T-helper 1 cell treated with Interleukin-12 subunit alpha and Interleukin-12 subunit beta and Interleukin-4 antibody, amounts not matched to agents 30 μg/mL and 1 μg/mL, for 36 hours (primary cell): Measurements from ENCODE around the gene TSPAN31.
A peak's percentile ranks its signal among the peaks of the same experiment; 100 is the strongest.
"Not testable (repeated sequence)": the region's sequence is repeated elsewhere in the genome, so short reads cannot be mapped to it uniquely, and the experiment has no call there.

Experiments
- H3K27ac Mint-ChIP-seq: one replicate; pipeline ENCODE4 v1.8.0; 2021; ENCODE audit warnings: mild to moderate bottlenecking, mixed read lengths
- H3K27me3 Mint-ChIP-seq: one replicate; pipeline ENCODE4 v1.8.0; 2021; ENCODE audit warnings: low read depth, mixed read lengths
- H3K36me3 Mint-ChIP-seq: one replicate; pipeline ENCODE4 v1.8.0; 2021; ENCODE audit warnings: low read depth, mixed read lengths
- H3K4me1 Mint-ChIP-seq: one replicate; pipeline ENCODE4 v1.8.0; 2021; ENCODE audit warnings: low read depth, mixed read lengths
- H3K4me3 Mint-ChIP-seq: one replicate; pipeline ENCODE4 v1.8.0; 2021; ENCODE audit warnings: mild to moderate bottlenecking, moderate library complexity, mixed read lengths
- H3K9me3 Mint-ChIP-seq: one replicate; pipeline ENCODE4 v1.8.0; 2021; ENCODE audit warnings: mixed read lengths

The TSPAN31 gene

DNA sequence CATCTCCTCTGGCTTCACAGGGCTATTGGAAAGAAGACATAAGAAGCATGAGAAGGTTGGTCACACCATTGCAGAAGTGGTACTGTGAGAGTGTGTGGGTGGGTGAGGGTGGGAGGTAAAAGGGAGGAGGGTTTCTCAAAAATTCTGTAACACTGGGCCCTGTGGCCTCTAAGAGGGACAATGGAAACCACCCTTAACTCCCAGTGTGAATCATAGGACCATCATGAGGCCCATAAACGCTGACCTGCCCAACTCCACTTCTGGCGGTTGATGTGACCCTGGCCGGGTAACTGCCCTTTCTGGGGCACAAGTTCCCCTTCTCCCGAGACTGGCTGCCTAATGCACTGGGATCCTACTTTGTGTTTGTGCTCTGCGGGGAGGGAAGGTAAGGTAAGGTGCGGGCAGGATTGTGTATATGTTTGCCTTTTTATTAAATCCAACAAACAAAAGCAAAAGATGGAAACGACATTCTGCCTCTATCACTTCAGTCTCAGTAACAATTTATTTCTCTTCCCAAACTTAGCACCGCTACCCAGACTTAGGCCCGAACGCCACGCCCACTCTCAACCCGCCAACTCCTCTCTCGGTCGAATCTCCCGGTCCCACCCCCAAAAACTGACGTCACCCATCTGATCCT, 26.5 kb downstream of the TSPAN31 start:
- no peaks in the 10 kb centered on the region for H3K9me3 Mint-ChIP-seq
- H3K4me1 Mint-ChIP-seq, result peaks cover 27% of the 10 kb centered on the region
- H3K4me3 Mint-ChIP-seq, result peak overlapping the region; percentile 96
- peaks cover 5% of the 10 kb centered on the region for H3K27me3 Mint-ChIP-seq
- H3K36me3 Mint-ChIP-seq, result peaks cover 12% of the 10 kb centered on the region
- peak overlapping the region; percentile 98 for H3K27ac Mint-ChIP-seq

DNA sequence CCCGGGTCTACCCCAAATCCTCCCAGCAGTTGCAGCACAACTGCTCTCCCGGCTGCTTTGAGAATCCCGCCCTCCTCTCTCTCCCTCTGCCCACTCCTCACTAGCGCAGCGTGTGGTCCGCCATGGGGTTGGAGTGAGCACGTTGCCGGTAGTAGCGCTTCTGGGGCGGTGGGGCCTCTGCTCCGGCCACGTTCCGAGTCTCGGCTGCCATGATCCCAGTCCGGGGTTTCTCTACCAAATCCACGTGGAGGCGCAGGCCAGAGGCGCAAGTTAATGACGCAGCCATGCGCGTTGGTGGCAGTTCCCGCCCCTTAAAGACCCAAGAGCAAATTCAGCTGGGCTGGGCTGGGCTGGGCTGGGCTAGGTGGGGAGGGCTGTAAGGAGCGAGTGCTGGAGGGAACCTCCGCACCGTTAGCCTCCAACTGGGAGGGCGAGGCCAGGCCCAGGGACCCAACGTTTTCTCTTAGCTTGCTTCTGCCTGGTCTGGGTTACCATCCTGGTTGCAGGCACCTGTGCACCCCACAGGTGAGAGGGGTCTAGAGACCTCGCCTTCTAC, 27.1 kb downstream of the TSPAN31 start, which contains the start of gene METTL1:
TSS of gene METTL1 (minus strand) at position 233 of the 556 bp plus-strand sequence. CDS start at position 211, 22 bp downstream.
- Mint-ChIP-seq H3K27ac (peak within 1 kb of the TSS; percentile 98), H3K4me1 (peaks cover 22% of the 10 kb centered on the region), H3K36me3 (peaks cover 12% of the 10 kb centered on the region), H3K9me3 (no peaks in the 10 kb centered on the region), H3K27me3 (no peaks in the 10 kb centered on the region), H3K4me3 (peak within 1 kb of the TSS; percentile 96)

DNA sequence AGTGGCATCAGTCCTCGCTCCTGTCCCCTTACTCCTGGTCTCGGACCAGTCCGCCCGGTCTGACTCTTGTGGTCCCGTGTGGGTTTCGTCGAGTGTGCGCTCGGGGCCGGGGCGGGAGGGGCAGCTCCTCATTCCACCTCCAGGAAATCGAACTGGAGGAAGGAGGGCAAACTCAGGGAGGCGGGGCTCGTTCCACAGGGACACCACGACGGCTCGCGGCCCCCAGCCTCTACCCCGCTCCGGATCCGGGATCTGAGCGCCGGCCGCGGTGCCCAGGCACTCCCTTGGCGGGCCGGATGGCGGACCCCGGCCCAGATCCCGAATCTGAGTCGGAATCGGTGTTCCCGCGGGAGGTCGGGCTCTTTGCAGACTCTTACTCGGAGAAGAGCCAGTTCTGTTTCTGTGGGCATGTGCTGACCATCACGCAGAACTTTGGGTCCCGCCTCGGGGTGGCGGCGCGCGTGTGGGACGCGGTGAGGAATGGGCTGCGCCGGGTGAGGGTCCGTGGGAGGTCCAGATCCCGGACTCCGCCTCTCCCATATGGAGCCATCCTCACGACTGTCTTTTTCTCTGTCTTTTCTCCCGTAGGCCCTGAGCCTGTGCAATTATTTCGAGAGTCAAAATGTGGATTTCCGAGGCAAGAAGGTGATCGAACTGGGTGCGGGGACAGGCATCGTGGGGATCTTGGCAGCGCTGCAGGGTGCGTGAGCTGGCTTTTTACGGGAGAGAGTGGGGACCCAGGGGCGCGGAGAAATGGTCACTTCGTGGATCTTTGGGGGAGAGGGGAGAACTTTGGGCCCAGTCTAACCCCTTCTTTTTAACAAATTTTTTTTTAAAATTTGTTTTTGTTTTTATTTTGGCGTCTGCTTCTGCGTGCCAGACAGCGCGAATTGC, 27.8 kb downstream of the TSPAN31 start, which contains the start of gene EEF1AKMT3:
TSS of gene EEF1AKMT3 (plus strand) at position 186 of the 894 bp plus-strand sequence. CDS start at position 297, 111 bp downstream.
- Mint-ChIP-seq H3K36me3 (peaks cover 12% of the 10 kb centered on the region), H3K4me3 (peak within 1 kb of the TSS; percentile 96), H3K27ac (peak within 1 kb of the TSS; percentile 98), H3K9me3 (no peaks in the 10 kb centered on the region), H3K27me3 (no peaks in the 10 kb centered on the region), H3K4me1 (peaks cover 22% of the 10 kb centered on the region)

DNA sequence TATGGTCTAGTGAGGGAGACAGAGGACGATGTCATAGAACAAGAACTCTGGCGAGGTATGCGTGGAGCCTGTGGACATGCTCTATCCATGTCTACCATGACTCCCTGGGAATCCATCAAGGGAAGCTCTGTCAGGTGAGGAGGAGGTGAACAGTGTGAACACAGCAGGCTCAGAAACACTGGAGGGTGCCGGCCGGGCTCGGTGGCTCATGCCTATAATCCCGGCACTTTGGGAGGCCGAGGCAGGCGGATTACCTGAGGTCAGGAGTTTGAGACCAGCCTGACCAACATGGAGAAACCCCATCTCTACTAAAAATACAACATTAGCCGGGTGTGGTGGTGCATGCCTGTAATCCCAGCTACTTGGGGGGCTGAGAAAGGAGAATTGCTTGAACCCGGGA, 29.8 kb downstream of the TSPAN31 start:
- H3K36me3 Mint-ChIP-seq, H3K27ac Mint-ChIP-seq, H3K27me3 Mint-ChIP-seq, H3K9me3 Mint-ChIP-seq, H3K4me3 Mint-ChIP-seq: not testable (repeated sequence)
- H3K4me1 Mint-ChIP-seq, result peaks cover 28% of the 10 kb centered on the region

DNA sequence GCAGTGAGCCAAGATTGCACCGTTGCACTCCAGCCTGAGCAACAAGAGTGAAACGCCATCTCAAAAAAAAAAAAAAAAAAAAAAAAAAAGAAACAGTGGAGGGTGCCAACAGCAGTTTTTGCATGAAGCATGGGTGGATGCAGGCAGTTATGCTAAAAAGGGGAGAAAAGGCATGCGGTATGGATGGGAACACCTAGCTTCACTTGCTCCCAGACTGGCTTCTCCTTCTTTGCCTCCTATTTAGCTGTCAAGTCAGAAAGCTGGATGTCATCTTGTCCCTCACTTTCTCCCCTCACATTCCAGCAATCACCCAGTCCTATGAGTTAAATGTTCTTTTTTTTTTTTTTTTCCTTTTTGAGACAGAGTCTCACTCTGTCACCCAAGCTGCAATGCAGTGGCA, 30.2 kb downstream of the TSPAN31 start:
- H3K9me3 Mint-ChIP-seq, result no peaks in the 10 kb centered on the region
- H3K36me3 Mint-ChIP-seq, result peaks cover 5% of the 10 kb centered on the region
- peaks cover 26% of the 10 kb centered on the region for H3K4me1 Mint-ChIP-seq

DNA sequence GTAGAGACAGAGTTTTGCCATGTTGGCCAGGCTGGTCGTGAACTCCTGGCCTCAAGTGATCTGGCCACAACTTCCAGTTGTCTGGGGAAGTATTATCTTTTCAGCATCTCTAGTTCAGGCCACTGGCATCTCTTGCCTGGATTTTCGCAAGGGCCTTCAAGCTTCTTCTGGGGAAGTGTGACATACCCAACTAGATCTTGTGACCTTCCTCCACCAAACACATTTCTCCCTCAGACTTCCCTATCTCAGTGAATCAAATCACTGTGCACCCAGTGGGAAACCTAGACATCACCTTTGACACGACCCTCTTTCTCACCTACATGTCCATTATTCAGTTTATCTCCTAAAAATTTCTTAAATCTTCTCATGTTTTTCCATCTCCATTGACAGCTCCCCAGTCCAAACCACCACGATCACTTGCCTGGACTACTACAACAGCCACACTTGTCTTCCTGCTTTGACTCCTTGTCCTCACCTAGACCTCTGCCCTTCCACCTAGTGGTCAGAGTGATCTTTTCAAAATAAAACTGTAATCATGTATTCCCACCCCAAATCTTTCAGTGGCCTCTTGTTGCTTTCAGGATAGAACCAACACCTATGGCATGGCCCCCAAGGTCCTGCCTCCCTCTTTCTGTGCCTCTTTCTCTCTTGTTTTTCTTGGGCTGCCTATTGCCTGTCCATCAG, 30.9 kb downstream of the TSPAN31 start:
- no peaks in the 10 kb centered on the region for H3K9me3 Mint-ChIP-seq
- peaks cover 30% of the 10 kb centered on the region for H3K4me1 Mint-ChIP-seq
- peaks cover 5% of the 10 kb centered on the region for H3K36me3 Mint-ChIP-seq
- no peak overlapping the region for H3K27ac Mint-ChIP-seq
- no peak overlapping the region for H3K4me3 Mint-ChIP-seq
- no peaks in the 10 kb centered on the region for H3K27me3 Mint-ChIP-seq

More for the DNA sequence above, 30.2 kb downstream of the TSPAN31 start:
- H3K27ac Mint-ChIP-seq, result no peak overlapping the region
- H3K27me3 Mint-ChIP-seq, result no peaks in the 10 kb centered on the region
- H3K4me3 Mint-ChIP-seq, result no peak overlapping the region

DNA sequence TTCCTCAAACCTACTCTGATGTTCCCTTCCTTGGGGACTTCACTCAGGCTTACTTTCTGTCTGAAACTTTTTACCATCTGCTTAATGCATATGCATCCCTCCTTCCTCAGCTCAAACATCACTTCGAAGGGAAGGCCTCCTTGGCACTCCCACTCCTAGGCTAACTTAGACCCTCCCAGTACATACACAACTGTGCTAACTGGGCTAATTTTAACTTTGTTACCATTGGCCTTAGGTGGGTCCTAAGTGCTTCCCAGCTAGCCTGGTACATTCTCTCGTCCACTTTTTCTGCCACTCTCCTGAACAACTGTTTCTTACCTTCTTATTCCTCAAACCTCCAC, 31.4 kb downstream of the TSPAN31 start:
- H3K36me3 Mint-ChIP-seq, result peaks cover 5% of the 10 kb centered on the region

DNA sequence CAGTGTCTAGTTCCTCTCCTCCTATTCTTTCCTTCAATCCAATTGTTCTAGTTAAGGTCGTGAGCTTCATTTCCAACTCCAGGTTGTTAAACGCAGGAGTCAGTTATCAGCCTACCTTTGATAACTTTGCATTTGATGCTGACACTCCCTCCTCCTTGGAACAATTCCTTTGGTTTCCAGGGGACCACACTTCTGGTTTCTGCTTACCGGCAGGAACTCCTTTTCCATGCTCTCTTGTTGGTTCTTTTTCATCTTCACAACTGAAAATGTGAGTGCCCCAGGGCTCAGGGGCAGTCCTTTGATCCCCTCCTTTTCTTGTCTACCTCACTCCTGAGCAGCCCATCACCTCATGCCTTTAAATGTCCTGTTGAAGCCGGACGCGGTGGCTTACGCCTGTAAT, 32.5 kb downstream of the TSPAN31 start:
- Mint-ChIP-seq H3K4me3 (no peak overlapping the region), H3K9me3 (no peaks in the 10 kb centered on the region), H3K36me3 (peaks cover 5% of the 10 kb centered on the region), H3K4me1 (peaks cover 32% of the 10 kb centered on the region), H3K27me3 (no peaks in the 10 kb centered on the region), H3K27ac (no peak overlapping the region)

More for the DNA sequence above, 31.4 kb downstream of the TSPAN31 start:
- Mint-ChIP-seq H3K9me3 (no peaks in the 10 kb centered on the region), H3K4me3 (no peak overlapping the region), H3K4me1 (peaks cover 28% of the 10 kb centered on the region), H3K27me3 (no peaks in the 10 kb centered on the region), H3K27ac (no peak overlapping the region)

DNA sequence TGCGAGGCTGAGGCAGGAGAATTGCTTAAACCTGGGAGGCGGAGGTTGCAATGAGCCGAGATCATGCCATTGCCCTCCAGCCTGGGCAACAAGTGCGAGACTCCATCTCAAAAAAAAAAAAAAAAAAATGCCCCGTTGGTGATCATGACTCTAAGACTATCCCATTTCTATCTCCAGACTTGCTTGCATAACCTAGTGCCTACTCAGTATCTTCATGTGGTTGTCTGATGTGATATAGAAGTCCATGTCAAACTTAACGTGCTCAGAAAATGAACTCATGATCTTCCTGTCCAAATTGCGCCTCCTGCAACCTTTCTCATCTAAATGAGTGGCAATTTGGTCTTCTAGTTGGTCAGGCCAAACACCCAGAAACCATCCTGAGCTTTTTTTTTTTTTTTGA, 33.1 kb downstream of the TSPAN31 start:
- Mint-ChIP-seq H3K27me3 (no peaks in the 10 kb centered on the region), H3K9me3 (no peaks in the 10 kb centered on the region), H3K4me3 (no peak overlapping the region), H3K36me3 (peaks cover 8% of the 10 kb centered on the region), H3K4me1 (peaks cover 35% of the 10 kb centered on the region), H3K27ac (no peak overlapping the region)

DNA sequence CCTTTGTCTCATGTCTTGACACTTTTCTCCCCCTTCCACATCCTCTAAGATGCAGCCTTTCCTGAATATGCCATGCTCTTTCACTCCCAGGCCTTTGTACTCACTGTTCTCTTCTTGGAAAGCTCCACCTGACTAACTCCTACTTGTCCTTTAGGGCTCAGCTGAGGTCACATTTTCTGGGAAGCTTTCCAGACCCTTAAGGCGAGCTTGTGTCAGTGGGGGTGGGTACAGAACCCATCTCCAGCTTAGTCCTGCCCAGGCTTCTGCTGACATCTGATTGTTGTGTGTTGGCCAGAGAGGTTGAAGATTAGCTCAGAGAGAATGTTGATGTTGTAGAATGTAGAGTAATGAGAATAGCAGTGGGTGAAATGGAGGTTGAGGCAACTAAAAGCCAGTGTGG, 34.9 kb downstream of the TSPAN31 start:
- H3K27ac Mint-ChIP-seq, result peak overlapping the region; percentile 26
- no peaks in the 10 kb centered on the region for H3K9me3 Mint-ChIP-seq
- no peaks in the 10 kb centered on the region for H3K27me3 Mint-ChIP-seq
- H3K4me3 Mint-ChIP-seq, result no peak overlapping the region
- peaks cover 11% of the 10 kb centered on the region for H3K36me3 Mint-ChIP-seq
- H3K4me1 Mint-ChIP-seq, result peaks cover 34% of the 10 kb centered on the region

DNA sequence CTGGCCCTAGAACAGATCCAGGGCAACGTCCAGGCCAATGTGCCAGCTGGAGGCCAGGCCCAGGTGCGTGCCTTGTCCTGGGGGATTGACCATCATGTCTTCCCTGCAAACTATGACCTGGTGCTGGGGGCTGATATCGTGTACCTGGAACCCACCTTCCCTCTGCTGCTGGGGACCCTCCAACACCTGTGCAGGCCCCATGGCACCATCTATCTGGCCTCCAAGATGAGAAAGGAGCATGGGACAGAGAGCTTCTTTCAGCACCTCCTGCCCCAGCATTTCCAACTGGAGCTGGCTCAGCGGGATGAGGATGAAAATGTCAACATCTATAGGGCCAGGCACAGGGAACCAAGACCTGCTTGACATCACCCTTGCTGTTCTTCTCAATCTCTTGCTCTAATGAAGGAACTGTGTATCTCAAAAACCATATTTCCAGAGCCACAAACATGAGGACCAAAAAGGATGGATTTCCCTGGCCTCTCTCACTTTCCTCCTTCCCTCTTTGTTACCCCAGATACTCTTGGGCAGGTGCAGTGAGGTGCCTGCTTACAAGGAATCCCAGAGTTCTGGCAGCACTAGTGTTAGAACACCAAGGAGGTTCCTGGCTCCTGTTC, 35.6 kb downstream of the TSPAN31 start:
- Mint-ChIP-seq H3K9me3 (no peaks in the 10 kb centered on the region), H3K27ac (peak overlapping the region; percentile 35), H3K27me3 (no peaks in the 10 kb centered on the region), H3K4me1 (peaks cover 34% of the 10 kb centered on the region), H3K4me3 (no peak overlapping the region), H3K36me3 (peaks cover 11% of the 10 kb centered on the region)

DNA sequence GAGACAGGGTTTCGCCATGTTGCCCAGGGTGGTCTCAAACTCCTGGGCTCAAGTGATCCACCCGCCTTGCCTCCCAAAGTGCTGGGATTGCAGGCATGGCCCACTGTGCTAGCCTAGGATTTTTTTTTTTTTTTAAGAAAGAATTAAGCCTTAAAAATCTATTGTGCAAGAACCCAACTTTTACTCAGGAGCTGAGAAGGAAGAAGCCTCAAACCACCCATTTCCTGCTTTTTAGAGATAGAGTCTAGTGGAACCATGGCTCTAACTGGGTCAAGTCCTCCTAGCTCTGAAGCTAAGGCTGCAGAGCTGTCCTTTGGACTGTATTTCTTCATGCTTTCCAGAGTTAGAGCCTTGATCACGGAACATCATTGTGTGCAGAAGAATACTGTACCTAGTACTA, 36.4 kb downstream of the TSPAN31 start:
- H3K4me1 Mint-ChIP-seq, result peaks cover 36% of the 10 kb centered on the region
- no peak overlapping the region for H3K4me3 Mint-ChIP-seq
- no peaks in the 10 kb centered on the region for H3K27me3 Mint-ChIP-seq
- peaks cover 10% of the 10 kb centered on the region for H3K36me3 Mint-ChIP-seq
- no peaks in the 10 kb centered on the region for H3K9me3 Mint-ChIP-seq
- H3K27ac Mint-ChIP-seq, result peak overlapping the region; percentile 97

DNA sequence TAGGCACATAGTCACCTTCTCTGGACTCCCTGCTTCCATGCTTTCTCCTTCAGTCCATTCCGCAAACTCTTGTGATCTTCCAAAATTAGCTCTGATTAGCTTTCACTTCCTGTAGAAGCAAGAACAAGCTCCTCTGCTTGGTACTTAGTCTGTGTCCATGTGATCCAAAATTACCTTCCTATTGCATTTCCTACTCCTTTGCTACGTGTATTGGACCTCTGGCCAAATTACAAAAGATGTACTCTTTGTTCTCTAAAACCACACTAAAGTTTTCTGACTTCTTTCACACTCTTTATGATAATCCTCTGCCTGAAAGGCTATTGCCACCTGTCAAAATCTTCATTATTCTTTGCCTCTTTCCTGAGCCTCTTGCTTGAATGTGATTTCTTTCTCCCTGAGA, 37.0 kb downstream of the TSPAN31 start:
- H3K27ac Mint-ChIP-seq, result peak overlapping the region; percentile 97
- H3K9me3 Mint-ChIP-seq, result no peaks in the 10 kb centered on the region
- H3K36me3 Mint-ChIP-seq, result peaks cover 14% of the 10 kb centered on the region
- peak overlapping the region; percentile 3 for H3K4me3 Mint-ChIP-seq
- peaks cover 36% of the 10 kb centered on the region for H3K4me1 Mint-ChIP-seq
- no peaks in the 10 kb centered on the region for H3K27me3 Mint-ChIP-seq

DNA sequence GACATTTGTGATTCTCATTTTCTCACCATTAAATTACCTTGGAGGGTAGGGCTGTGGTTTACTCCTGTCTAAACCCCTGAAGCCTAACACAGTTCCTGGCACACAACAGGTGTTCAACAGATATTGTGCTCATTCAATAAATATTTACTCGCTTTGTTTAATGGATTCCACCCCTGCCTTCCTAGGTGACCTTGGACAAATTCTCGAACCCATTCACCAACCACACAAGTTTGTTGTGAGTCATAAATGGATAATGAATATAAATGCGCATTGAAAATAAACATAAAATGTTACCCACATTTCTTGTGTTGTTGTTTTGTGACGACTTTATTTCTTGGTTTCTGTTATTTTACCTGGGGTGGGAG, 37.4 kb downstream of the TSPAN31 start:
- Mint-ChIP-seq H3K9me3 (no peaks in the 10 kb centered on the region), H3K4me3 (peak overlapping the region; percentile 99), H3K36me3 (peaks cover 16% of the 10 kb centered on the region), H3K27me3 (no peaks in the 10 kb centered on the region), H3K4me1 (peaks cover 37% of the 10 kb centered on the region), H3K27ac (peak overlapping the region; percentile 97)
